Non-pigmented ciliary epithelial cell (primary cell): ENCODE results near the gene ATP13A4.

Experiments used
- DNase-seq: peaks from one replicate; pipeline ENCODE4 v3.0.0-alpha.2; 2010; ENCODE audit warnings: low read depth

Gene ATP13A4

GRCh38 chr3:193491026-193491425 lies 63.7 kb downstream of the ATP13A4 start:
- no peak for DNase-seq

GRCh38 chr3:193490580-193490979 lies 64.1 kb downstream of the ATP13A4 start:
- no peak for DNase-seq

DNA sequence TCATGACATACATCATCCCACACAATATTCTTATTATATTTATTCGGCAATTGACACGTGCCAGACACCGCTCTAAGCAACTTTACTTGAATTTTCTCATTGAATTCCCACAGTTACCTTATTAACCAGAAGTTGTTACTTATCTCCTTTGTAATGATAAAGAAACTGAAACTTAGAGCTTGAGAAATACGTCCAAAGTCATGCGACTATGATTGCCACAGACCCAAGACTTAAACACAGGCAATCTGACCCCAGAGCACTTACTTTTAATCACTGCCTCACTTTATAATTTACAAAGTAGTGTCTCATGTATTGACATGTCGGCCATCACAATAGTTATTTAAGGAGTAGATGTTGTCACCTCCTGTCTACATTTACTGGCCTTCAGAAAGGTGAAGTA lies 64.7 kb downstream of the ATP13A4 start:
- DNase-seq: no peak

DNA sequence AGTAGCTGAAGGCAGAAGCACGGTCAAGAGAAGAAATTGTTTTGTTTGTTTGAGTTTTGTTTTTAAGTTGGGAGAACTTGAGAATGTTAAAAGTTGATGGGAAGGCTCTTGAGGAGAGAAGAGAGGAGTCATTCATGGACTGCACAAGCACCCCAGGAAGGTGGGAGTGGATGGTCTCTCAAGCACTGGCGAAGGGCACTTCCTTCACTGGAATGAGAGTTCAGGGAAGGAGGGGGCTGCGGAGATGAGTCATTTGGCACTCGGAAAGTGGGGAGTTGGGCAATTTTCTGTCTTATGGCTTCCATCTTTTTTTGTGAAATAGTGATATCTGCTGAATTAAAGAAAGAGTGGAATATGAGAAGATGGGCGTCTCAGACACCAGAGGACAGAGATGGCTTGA lies 66.0 kb downstream of the ATP13A4 start:
- no peak for DNase-seq

- no peak for DNase-seq
Measured at GRCh38 chr3:193483988-193484539, 70.6 kb downstream of the ATP13A4 start.

DNA sequence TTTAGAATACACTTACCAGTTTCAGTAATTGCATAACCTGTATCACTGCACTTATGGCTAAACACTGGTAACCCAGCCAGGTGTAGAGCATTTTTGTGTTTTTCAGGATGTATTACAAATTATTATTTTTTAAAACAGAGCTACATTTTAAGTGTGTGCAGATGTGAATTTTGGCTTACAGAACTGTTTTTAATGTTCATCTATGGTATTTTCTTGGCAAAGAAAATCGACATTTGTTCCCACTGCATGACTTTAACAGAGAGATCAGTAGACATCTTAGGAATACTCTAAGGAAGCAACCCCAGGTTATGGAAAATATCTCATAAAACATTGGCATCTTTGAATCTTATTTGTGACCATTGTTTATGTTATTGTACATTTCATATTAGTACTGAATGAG lies 73.3 kb downstream of the ATP13A4 start:
- no peak for DNase-seq

DNA sequence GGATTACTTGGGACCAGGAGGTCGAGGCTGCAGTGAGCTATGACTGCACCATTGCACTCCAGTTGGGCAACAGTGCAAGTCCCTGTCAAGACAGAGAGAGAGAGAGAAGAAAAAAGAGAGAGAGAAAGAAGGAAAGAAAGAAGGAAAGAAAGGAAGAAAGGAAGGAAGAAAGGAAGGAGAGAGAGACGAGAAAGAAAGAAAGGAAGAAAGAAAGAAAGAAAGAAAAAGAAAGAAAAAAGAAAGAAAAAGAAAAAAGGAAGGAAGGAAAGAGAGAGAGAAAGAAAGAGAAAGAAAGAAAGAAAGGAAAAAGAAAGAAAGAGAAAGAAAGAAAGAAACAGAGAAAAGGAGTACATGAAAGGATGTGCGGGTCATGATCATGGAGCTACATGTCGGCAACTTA lies 80.2 kb downstream of the ATP13A4 start:
- DNase-seq: no peak

- DNase-seq: no peak
Measured at GRCh38 chr3:193470710-193471109, 84.0 kb downstream of the ATP13A4 start.

- no peak for DNase-seq
Measured at GRCh38 chr3:193465992-193466608, 88.6 kb downstream of the ATP13A4 start.

DNA sequence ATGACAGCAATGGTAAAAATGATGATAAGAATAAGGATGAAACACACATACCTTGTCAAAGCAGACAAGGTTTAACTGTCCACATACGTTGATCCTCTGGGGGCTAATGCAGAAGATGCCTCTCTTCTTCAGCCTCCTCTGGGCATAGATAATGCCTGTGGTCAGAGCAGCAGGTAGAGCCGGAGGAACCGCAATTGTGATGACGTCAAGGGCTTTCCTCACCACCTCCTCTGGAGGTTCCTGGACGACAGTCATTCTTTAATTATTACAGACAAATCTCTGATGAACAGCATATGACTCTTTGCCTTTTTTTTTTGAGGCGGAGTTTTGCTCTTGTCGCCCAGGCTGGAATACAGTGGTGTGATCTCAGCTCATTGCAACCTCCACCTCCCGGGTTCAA lies 89.8 kb downstream of the ATP13A4 start:
- DNase-seq: no peak

GRCh38 chr3:193457526-193457925 lies 97.2 kb downstream of the ATP13A4 start:
- DNase-seq: no peak

- no peak for DNase-seq
Measured at GRCh38 chr3:193452338-193452737, 102.4 kb downstream of the ATP13A4 start.

- no peak for DNase-seq
Measured at GRCh38 chr3:193451902-193452301, 102.8 kb downstream of the ATP13A4 start.

- no peak for DNase-seq
Measured at GRCh38 chr3:193446965-193447602, 107.6 kb downstream of the ATP13A4 start.

- no peak for DNase-seq
Measured at GRCh38 chr3:193439423-193439822, 115.3 kb downstream of the ATP13A4 start.

DNA sequence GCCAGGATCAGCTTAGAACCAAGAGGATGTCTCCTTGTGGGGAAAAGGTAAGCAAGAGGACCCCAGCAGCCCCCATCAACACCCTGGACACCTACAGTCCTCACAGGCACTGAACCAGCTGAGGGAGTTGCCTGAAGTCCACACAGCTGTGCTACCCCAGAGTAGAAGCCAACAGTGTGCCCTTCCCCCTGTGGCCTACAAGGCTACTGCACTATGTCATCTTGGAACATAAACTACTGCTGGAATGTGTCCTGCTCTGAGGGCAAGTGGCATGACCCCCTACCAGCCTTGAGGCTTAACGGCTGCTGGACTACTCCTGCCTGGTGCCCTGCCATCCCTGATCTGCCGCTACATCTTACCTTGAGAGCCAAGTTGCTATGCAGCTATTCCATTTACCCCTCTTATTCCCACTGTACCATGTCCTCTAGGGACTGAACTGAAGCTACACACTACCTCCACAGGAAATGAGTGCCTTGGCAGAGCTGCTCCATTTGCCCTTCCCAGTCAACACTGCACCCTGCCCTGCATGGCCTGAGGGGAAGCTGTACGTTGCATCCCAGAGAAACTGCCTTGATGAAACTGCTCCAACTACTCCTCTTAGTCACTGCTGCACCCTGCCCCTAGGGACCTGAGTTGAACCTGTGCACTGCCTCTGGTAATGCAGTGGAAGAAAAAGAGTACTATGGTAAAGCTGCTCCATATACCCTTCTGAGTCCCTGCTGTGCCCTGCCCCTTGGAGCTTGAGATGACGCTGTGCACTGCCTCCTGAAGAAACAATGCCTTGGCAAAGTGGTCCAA lies 135.9 kb downstream of the ATP13A4 start:
- no peak for DNase-seq

DNA sequence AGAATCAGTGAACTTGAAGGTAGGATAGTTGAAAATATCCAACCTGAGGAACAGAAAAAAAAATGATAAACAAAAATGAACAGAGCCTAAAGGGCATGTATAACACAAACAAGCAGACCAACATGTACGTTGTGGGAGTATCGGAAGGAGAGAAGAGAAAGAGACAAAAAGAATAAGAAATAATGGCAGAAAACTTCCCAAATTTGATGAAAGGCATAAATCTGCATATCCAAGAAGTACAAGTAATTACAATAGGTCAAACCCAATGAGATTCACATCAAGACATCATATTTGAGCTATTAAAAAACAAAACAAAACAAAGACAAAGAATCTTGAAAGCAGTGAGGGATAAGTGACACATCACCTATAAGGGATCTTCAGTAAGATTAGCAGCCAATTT lies 138.1 kb downstream of the ATP13A4 start:
- no peak for DNase-seq

DNA sequence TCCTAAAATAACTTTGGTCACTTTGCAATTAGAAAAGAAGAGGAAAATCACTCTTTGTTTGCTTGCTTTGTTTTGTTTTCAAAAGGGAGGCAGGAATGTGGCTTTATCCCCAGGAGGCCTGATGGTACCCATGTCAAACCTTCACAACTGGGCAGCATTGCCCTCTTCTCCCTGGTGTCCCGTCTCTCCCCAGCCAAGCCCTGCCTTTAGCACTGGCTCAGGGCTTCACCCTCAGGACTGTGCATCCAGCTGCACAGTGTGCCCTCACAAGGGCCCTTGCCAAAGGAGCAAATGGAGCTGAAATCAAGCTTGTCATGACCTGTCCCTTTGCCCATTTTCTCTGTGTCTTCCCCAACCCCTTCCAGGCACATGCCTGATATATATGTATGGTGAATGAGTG lies 147.0 kb downstream of the ATP13A4 start:
- no peak for DNase-seq

- no peak for DNase-seq
Measured at GRCh38 chr3:193407112-193407511, 147.6 kb downstream of the ATP13A4 start.

- DNase-seq: no peak
Measured at GRCh38 chr3:193403307-193403706, 151.4 kb downstream of the ATP13A4 start.

DNA sequence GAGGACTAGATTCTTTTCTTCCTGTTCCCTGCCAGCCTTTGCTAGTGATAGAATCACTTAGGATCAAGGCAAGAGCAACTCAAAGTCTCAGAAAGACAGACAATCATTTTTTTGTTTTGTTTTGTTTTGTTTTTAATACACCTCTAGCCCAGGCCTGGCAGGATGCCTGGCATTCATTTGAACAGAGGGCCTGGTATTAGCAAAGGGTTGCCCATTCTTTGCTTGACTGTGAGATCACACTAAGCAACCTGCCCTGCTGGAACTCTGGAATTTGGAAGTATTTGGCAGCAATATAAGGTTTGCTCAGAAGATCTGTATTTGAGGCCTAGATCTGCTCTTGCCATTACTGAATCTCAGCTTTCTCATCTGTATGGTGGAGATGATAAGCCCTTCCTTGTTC lies 154.4 kb downstream of the ATP13A4 start:
- no peak for DNase-seq

DNA sequence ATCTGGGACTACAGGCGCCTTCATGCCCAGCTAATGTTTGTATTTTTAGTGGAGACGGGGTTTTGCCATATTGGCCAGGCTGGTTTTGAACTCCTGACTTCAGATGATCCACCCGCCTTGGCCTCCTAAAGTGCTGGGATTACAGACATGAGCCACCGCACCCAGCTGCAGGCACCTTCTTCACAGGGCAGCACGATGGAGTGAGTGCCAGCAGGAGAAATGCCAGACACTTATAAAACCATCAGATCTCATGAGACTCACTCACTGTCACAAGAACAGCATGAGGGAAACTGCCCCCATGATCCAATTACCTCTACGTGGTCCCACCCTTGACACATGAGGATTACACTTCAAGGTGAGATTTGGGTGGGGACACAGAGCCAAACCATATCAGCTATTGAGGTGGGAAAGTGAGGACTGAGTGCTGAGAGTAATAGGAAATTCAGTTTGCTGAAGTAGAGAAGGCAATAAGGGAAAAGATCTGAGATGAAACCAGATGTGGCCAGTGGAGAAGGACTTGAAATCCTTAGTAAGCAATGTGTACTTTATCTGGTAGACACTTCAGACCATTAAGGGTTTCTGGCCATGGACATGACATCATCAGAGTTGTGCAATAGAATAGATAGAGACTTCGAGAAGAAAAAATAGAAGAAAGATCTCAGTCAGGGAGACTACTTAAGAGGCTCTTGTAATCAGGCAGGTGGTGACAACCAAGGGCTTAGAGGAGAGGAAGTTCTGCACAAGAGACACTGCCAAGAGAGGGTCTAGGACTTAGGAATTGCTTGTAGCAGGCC lies 158.0 kb downstream of the ATP13A4 start:
- no peak for DNase-seq
